Middle frontal gyrus (tissue), 1 donor: Measurements from ENCODE around the gene NEXN.
"Not testable (repeated sequence)": the region's sequence is repeated elsewhere in the genome, so short reads cannot be mapped to it uniquely, and the experiment has no call there.

Experiments used
- DNase-seq: peaks from one replicate; pipeline ENCODE4 v3.0.0-alpha.2; 2015; ENCODE audit warnings: low spot score; ENCODE audit errors: extremely low spot score

NEXN gene

DNA sequence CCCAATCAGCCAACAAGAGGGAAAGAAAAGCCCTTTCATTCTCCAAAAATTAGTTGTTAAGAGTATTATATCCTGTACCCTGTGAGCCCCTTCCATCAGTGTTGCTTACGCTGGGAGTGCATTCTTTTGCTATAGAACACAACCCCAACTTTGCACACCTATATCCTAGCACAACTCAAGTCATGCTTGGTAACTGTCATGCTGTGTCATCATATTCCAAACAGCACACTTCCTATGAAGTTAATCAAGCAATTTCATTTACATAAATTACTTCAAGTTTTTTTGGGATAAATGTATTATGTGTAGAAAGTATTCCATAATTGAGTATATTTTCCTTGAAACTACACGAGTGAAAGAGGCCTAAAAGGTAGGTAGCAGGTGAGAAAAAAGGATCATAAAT lies 70.4 kb downstream of the NEXN start:
- DNase-seq = no peak

DNA sequence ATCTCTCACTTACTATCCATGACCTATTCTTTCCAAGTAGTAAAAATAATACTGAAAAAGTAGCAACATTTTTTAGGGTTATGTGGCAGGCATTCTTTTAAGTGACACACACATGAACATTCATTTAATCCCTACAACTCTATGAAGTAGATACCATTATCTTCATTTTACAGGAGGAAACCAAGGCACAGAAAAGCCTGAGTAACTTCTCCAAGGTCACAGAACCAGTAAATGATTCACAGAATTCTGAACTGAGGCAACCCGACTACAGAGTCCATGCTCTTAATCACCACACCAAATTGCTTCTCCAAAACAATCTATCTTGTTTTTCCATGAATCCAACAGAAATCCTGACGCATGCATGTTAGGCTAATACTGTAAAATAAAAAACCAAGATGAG lies 73.0 kb downstream of the NEXN start:
- no peak for DNase-seq

DNA sequence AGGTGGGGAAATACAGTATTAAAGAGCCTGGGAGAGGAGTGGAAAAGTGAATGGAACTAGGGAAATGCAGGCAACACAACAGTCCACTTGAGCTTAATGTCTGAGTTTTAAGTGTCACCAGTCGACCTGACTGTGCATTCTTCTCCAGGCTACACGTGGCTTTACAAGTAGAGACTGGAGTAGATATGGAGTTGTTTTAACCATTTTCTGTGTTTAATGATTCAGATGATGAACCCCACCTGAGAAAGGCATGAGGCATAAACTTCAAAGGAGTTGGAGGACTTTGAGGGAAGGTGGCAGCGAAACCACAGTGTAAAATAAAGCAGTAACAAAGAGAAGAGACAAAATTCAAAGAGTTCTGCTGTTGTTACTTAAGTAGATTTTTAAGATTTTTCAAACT lies 77.9 kb downstream of the NEXN start:
- DNase-seq = no peak

DNA sequence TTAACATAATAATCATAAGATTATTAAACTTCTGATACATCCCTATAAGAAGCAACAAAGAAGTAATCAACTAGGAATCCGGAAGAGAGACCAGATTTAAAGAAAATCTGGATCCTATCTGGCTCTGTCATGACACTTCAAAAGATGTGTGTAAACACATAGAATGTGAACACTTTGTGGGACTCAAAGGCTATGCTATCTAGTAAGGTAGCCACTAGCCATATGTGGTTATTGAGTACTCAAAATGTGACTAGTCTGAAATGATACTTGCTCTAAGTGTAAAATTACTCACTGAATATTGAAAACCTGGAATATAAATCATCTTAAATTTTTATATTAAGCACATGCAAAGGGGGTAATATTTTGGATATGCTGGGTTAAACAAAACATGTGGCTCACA lies 81.8 kb downstream of the NEXN start:
- no peak for DNase-seq

DNA sequence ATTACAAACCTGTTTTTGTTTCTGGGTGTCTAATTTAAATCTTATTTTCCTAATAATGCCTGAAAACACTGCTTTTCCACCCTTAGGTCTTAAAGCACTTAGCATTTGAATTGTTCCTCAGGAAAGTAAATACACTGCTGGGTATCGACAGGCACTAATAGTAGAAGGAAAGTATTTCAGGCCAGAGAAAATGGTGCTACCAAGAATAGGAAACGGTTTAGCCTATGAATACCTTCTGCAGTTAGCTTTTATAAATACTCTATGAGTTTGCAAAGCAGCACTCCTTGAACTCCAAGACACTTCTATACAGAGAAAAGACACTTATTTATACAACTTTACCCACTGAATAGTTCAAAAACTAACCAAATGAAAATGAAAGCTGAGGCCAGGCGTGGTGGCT lies 83.7 kb downstream of the NEXN start:
- DNase-seq = no peak

DNA sequence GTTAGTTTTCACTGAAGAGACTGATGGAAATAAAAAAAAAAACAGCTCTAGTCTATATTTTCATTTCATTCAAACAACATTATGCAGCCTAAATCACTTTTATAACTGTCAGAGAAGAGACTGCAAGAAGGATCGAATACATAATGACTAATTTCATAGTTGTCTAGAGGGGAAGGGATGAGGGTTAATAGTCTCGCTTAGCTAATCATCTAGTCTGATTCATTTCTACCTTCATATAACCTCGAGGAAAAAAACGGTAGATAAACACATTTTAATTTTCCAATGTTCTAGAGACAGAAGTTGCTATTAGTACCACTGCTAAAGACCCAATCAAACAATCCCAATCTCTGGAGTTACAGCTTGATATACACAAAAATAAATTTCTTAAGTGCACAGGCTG lies 87.0 kb downstream of the NEXN start:
- no peak for DNase-seq

DNA sequence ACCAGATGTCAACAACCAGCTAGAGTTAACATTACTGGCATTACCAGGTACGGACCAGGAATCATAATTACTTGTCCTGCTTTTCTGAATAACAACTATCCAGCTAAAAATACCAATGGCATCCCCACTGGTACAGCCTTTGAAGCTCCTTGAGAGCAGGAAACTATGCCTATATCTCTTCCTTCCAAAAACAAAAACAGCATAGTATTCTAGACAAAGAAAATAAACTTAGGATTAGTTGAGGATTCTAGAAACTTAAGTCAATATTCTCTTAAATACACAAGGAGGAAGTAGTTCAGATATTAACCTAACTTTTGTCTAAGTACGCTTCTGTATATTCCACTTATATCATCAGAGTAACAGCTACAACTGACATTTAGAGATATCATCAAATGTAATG lies 87.5 kb downstream of the NEXN start:
- no peak for DNase-seq

DNA sequence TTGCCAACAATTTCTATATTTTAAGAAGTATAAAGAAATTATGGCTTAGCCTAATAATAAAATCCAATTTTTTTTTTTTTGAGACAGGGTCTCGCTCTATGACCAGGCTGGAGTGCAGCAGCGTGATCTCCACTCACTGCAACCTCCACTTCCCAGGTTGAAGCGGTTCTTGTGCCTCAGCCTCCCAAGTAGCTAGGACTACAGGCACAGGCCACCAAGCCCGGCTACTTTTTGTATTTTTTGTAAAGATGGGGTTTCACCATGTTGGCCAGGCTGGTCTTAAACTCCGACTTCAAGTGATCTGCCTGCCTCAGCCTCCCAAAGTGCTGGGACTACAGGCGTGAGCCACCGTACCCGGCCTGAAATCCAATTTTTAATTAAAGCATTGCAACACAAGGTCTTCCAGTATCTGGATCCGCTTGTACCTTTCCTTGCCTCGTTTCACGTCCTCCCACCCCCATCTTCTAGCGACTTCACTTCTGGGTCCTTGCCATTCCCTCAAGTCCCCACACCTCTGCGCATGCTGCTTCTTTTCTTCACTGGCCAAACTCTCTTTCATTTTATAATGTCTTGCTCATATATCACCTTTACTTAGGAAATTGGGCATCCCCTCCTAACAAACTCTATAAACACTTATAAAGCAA lies 88.1 kb downstream of the NEXN start:
- no peak for DNase-seq

DNA sequence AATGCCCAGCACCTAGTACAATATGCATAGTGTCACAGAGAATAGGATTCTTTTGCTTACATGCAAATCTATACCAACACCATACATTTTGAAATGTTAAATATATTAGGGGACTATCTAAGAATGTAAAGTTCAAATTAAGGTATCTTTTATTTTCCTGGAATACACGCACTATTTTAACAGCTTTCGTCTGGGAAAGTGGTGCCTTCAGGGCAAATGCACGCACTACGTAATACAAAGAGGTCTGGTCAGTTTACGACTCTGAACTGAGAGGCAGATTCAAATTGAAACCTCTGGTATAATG lies 89.5 kb downstream of the NEXN start:
- DNase-seq = no peak

DNA sequence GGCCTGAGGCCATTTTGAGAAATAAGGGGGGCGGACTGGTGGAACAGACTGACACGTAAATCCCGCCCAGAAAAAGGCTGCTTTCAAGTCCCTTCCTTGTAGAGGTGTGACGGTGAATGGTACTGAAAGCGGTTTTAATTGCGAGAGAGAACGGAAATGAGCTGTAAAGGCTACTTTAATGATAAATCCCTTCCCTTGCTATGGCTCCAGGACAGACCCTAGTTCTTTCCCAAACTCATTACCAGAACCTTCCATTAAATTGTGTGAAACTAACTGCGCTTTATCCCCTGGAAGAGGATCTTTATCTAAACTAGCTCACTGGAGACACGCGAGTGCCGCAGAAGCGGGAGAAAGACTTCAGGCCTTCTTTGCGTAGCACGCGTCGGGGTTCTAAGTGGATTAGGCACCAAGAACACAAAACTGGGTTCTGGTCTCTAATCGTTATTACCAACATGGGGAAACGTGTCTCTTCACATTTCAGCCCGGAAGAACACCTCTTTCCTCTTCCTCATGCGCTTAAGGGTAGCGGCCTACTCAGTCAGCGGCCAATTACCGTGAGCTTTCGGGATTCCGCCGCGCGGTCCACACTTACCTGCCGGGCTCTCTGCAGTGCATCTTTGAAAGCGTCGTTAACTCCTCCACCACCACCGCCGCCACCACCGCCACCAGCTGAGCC lies 90.0 kb downstream of the NEXN start:
- peak; percentile 33 for DNase-seq

DNA sequence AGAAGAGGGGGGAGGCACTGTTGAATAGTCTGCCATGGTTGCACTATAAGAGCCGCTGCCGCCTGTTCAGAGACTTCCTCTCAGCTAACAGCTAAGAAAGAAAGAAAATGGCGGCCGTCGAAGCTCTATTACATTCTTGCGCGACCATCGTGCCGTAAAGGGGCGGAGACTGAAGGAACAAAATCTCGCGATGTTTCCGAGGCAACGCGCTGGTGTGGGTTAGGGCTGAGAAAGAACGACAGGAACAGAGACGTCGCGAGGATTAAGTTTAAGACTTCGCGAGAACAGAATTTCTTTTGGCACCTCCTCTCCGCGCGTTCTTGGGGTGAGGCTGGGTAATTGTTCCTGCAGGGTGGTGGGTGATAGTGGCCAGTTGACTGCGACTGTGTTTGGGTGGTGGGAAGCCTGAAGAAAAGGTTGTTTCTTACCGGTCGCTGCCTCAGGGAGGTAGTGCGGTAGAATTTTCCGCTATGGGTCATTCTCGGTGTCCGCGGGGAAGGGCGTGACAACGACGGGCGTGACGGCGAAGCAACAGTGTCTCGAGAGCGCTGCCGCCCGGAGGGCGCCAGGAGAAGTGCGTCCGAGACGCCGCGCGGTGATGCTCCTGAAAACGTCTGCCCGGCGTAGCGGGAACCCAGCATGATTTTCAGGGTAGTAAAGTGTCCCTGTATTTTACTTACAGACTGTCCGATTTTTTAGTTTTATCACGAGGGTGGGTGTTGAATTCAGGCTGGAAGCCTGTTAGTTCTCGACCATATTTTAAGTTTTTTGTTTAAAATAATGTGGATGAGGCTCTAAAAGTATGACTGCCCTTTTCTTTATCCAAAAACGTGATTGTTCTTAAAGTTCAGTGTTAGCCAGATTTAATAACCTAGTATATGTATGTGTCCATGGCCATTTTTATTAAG lies 90.8 kb downstream of the NEXN start, which contains the start of gene FUBP1:
TSS of gene FUBP1 (minus strand) at position 104 of the 908 bp plus-strand sequence. CDS start at position 36, 68 bp downstream.
- peak; percentile 96 for DNase-seq

DNA sequence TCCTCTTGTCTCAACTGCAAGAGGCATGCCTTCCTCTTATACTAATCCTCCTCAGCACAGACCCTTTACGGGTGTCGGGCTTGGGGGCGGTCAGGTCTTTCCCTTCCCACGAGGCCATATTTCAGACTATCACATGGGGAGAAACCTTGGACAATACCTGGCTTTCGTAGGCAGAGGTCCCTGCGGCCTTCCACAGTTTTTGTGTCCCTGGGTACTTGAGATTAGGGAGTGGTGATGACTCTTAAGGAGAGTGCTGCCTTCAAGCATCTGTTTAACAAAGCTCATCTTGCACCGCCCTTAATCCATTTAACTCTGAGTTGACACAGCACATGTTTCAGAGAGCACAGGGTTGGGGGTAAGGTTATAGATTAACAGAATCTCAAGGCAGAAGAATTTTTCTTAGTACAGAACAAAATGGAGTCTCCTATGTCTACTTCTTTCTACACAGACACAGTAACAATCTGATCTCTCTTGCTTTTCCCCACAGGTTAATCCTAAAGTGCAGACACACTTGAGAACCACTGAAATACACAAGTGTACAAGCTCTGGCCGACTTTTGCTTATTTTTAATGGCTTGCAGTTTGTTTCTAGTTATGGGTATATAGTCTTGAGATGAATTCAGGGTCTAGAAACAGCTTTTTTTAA lies 95.0 kb downstream of the NEXN start:
- not testable (repeated sequence) for DNase-seq

DNA sequence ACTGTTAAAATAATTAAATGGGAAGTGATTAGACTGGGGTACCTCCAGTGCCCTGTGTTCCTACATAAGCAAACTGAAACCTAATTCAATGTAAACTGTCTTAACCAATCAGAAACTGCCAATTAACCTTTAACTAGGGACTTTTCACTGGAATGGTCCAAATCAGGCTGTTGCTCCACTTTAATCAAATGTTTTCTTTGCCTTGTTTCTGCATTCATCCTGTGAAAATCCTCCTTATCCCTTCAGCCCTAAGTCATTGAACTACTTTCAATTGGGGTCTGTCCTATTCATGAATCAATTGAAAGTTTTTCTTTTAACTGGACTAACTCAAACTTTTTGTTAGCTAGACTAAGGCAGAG lies 95.6 kb downstream of the NEXN start:
- no peak for DNase-seq

DNA sequence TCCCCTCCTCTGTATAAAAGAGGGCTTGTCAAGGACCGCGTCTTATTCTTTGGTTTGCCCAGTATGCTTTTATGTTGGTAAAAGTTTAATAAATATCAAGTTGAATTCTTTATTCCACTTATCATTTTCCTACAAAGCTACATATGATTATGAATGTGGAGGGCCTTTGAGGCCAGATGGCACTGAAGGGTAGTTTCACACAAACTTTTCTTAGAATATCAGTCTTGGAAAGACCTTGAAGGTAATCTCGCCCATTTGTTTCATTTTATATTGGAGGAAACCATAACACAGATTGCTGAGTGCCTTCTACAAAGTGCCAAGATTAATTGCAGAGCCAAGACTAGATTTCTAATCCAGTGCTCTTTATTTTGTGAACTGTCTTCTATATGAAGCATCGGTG lies 96.2 kb downstream of the NEXN start:
- DNase-seq = no peak

DNA sequence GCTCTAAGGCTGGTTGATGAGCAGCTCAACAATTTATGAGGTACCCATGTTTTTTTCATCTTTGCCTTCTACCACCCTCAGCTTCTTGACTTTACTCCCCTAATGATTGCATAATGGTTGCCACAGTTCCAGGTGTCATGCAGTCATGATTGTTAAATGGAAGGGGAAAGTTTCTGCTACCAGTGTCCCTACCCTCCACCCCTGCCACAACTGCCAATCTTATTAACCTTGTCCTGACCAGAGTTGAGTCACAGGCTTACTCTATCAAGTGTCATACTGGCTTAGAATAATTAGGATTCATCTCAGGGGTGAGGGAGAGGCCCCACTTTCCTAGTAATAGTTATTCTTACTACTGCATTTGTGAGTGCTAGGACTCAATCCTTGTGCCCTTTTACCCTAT lies 98.4 kb downstream of the NEXN start:
- DNase-seq = no peak

DNA sequence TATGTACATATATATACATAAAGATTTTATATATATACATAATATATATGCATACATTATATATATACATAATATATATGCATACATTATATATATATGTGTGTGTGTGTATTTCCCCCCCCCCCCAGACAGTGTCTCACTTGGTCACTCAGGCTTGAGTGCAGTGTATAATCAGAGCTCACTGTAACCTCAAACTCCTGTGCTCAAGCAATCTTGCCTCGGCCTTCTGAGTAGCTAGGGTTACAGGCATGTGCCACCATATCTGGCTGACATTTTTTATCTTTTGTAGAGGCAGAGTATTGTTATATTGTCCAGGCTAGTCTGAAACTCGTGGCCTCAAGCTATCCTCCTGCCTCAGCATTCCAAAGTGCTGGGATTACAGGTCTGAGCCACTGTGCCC lies 99.5 kb downstream of the NEXN start:
- DNase-seq = no peak

DNA sequence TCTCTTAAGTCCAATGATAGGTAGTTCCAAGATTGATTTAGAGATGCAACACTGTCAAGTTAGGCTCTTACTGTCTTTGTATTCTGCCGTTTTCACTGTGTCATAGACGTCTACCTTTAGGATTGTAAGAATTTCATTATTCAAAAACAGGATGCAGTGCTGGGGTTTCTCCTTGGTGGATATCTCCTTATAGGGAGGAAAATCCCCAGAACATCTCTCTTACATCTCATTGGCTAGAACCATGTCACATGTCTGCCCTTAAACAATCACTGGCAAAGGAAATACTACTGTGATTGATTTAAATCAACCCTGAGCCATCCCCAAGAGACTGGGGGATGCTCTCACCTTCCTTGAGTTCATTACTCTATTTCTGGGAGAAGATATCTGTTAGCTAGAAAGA lies 101.3 kb downstream of the NEXN start:
- no peak for DNase-seq

DNA sequence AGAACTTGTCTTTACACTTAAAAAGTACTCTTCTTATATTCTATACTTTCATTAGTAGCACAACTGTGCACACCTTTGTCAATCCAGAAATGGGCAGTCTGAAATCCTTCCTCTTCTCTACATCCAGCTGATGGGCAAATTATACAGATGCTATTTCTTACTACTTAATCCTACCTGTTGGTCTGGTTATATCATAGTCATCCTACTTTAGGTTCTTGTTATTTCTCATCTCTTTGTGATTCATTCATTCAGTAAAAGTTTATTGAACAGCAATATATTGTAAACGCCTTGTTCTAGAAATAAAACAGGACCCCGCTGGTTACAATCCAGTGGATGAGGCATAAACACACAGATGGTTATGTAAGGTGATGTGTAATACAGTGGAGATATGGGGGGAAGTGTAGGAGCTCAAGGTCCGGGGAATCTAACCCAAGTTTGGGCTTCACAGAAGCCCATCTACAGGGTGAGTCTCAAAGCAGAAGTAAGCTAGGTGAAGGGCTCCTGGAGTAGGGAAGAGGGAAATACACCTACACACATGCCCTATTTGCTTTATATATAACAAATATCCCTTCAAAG lies 102.3 kb downstream of the NEXN start:
- no peak for DNase-seq

DNA sequence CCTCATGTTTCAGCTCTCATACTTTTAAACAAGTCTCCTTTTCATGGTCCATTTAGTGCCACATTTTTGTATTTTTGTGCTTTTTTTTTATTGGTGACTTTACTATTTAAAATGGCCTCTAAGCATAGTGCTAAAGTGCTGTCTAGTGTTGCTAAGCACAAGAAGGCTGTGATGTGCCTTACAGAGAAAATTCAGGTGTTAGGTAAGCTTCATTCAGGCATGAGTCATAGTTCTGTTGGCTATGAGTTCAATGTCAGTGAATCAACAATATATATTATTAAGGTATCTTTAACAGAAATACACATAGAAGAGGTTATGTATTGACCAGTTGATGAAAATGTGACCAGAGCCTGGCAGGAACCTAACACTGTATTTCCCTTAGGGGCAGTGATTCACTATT lies 103.2 kb downstream of the NEXN start:
- DNase-seq = no peak
